Rectal smooth muscle tissue (tissue), 1 donor: ENCODE data around the gene IL23A.
"Not testable (repeated sequence)": the region's sequence is repeated elsewhere in the genome, so short reads cannot be mapped to it uniquely, and the experiment has no call there.

Source experiments
- H3K27ac ChIP-seq: one replicate; pipeline ENCODE4 v1.7.0; 2013; ENCODE audit warnings: low read depth, low read length, inconsistent platforms
- H3K27me3 ChIP-seq: one replicate; pipeline ENCODE4 v1.7.0; 2013; ENCODE audit warnings: low read length; ENCODE audit not compliant: control insufficient read depth, insufficient read depth
- H3K36me3 ChIP-seq: one replicate; pipeline ENCODE4 v1.7.0; 2013; ENCODE audit warnings: low read length; ENCODE audit not compliant: control insufficient read depth, insufficient read depth
- H3K4me1 ChIP-seq: one replicate; pipeline ENCODE4 v1.7.0; 2013; ENCODE audit warnings: low read length; ENCODE audit not compliant: control insufficient read depth, insufficient read depth
- H3K4me3 ChIP-seq: one replicate; pipeline ENCODE4 v1.7.0; 2013; ENCODE audit warnings: low read length
- H3K9ac ChIP-seq: one replicate; pipeline ENCODE4 v1.7.0; 2013; ENCODE audit warnings: low read length

IL23A gene

DNA sequence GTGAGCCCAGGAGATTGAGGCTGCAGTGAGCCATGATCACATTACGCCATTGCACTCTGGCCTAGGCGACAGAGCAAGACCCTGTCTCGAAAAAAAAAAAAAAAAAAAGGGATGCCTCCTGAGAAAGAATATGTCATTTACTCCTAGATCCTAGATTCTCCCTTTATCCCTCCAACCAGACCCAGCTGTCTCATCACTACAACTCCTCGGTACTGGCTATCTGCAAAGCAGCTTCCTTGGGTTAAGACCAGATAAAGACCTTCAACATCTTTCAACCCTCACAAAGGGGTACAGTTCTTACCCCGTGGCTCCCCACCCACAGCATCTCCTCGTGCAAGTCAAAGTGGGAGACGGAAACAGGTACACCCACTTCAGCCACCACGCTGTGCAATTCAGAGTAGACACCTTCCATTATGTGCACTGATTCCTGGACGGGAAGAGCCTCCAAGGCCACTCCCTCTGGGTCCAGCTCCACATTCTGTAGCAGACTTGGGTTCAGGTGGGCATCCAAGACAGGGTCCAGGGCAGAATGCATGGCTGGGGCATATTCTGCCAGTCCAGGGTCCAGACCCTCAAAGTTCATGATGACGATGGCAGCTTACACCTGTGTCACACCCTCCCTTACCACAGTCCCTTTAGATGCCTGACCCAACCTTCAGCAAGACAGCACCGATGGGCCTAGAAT lies 6.0 kb upstream of the IL23A start:
- peaks cover 4% of the 10 kb centered on the region for H3K4me1 ChIP-seq
- peak overlapping the region; percentile 86 for H3K27ac ChIP-seq
- H3K36me3 ChIP-seq: peaks cover 7% of the 10 kb centered on the region
- no peaks in the 10 kb centered on the region for H3K27me3 ChIP-seq
- H3K4me3 ChIP-seq: peak overlapping the region; percentile 75
- H3K9ac ChIP-seq: no peak overlapping the region

DNA sequence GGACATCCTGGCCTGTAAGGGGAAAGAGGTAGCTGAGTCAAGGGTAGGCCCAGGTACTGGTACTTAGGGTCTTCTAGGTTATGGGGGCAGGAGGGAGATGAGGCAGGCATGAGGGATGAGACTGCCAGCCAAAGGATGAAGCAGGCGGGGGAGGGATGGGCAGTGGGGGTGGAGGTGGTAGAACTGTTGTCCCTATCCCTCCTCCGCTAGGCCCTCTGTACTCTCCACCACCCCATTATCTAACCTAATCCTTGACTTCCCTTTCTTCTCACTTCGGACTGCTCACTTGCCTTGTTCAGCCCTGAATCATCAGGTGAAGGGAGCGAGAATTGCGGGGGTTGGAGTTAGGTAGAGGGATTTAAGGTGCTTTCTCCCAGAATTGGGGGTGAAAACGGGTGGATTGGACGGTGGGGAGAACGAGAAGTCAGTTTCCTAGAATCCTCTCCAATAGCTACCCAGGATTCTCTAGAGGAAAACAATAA lies 5.4 kb upstream of the IL23A start:
- Histone ChIP-seq H3K36me3 (peaks cover under 1% of the 10 kb centered on the region), H3K27me3 (no peaks in the 10 kb centered on the region), H3K9ac (peak overlapping the region; percentile 77), H3K27ac (peak overlapping the region; percentile 86), H3K4me3 (peak overlapping the region; percentile 75), H3K4me1 (peaks cover 4% of the 10 kb centered on the region)

DNA sequence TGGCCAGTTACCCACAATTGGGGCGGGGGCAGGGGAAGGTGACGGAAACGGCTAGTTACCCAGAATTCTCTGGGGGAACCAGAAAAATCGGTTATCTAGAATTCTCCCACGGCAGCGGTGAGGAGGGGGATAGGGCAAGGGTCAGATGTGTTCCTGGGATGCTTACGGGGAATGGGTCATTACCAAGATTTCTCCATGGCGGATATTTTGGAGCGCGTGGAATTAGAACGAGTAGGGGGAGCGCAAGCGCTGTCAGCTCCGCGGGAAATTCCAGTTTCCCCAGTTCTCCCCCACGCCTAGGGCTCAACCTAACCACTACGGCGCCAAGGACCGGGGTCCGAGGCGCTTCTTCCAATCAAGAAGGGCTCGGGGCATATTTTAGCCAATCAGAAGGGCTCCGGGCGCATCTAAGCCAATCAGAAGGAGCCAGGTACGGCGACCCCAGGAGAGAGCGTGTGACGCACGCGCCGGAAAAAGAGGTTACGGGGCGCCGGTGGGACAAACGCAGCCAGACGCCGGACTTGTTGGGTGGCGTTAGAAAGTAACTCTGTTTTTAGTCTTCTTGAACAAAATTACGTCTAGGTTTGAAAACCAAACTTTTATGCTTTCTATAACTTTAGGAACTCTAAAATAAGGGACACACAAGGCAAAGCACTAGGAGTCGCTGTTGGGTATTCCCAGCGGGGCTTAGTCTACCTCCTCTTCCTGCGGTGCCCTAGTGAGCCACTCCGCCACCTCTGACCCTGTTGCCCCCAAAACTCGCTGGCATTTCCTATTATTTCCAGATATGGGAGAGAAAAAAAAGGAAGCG lies 4.8 kb upstream of the IL23A start, which contains the start of gene PAN2:
PAN2 (minus strand) TSS at position 322 of the 811 bp plus-strand sequence. CDS start 906 bp downstream, outside the sequence.
- H3K27ac ChIP-seq: peak within 1 kb of the TSS; percentile 86

DNA sequence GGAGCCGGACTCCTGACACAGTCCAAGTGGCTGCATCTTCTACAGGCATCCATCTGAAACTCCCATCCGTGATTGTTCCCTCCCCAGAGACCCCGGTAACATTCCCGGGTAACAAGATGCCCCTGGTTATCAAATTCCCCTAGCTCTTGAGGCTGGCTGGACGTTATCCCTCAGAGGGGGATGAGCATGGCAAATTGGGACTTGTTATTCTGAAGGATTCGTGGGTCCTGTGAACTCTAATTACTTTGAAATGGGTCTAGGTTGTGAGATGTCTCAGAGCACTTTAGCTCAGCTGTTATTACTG lies 4.2 kb upstream of the IL23A start:
- Histone ChIP-seq H3K27ac (peak overlapping the region; percentile 86), H3K4me1 (peaks cover 4% of the 10 kb centered on the region), H3K36me3 (no peaks in the 10 kb centered on the region), H3K27me3 (no peaks in the 10 kb centered on the region), H3K9ac (peak overlapping the region; percentile 35), H3K4me3 (peak overlapping the region; percentile 75)

More for the DNA sequence above, 4.8 kb upstream of the IL23A start, which contains the start of gene PAN2:
- Histone ChIP-seq H3K27me3 (no peaks in the 10 kb centered on the region), H3K9ac (peak within 1 kb of the TSS; percentile 77), H3K4me1 (peaks cover 4% of the 10 kb centered on the region), H3K4me3 (peak within 1 kb of the TSS; percentile 75), H3K36me3 (no peaks in the 10 kb centered on the region)

DNA sequence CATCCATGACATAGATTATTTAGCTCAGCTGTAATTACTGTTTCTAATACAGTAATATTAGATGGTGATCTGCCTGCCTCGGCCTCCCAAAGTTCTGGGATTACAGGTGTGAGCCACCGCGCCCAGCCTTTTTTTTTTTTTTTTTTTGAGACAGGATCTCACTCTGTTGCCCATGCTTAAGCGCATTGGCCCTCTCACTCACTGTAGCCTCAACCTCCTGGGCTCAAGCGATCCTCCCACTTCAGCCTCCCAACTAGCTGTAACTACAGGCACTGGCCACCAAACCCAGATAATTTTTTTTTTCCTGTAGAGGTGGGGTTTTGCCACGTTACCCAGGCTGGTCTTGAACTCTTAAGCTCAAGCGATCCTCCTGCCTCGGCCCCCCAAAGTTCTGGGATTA lies 3.2 kb upstream of the IL23A start:
- H3K4me3 ChIP-seq, H3K4me1 ChIP-seq, H3K36me3 ChIP-seq, H3K27me3 ChIP-seq, H3K9ac ChIP-seq, H3K27ac ChIP-seq: not testable (repeated sequence)

DNA sequence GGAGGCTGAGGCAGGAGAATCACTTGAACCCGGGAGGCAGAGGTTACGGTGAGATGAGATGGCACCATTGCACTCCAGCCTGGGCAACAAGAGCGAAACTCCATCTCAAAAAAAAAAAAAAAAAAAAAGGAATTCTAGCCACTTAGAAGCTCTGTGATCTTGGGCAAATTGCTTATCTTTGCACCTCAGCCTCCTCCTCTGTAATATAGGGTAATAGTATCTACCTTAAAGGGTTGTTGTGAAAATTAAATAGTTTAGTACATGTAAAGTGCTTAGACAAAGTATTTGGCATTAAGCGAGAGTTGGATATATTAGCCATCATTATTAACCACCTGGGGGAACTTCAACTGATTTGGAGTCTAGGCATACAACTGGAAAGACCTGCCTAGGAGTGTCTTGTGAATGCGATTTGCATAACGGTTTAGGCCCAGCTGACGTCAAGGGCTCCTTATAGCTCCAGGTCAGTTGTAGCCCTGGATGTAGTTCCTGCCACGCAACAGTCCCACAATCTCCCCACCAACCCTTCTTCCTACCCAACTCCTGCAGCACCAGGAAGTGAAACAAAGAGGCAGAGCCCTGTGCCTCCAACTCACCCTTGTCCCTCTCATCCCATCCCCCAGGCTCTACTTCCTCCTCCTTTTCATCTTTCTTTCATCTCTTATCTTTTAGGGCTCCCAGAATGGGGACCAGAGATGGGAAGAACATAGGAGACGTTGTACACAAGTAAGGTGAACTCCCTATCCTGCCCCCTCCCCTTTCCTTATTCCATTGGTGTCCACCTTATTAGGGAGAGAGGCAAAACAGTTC lies 2.1 kb upstream of the IL23A start:
- H3K27ac ChIP-seq: no peak overlapping the region
- no peaks in the 10 kb centered on the region for H3K36me3 ChIP-seq
- peaks cover 4% of the 10 kb centered on the region for H3K4me1 ChIP-seq
- no peak overlapping the region for H3K4me3 ChIP-seq
- no peak overlapping the region for H3K9ac ChIP-seq
- no peaks in the 10 kb centered on the region for H3K27me3 ChIP-seq

DNA sequence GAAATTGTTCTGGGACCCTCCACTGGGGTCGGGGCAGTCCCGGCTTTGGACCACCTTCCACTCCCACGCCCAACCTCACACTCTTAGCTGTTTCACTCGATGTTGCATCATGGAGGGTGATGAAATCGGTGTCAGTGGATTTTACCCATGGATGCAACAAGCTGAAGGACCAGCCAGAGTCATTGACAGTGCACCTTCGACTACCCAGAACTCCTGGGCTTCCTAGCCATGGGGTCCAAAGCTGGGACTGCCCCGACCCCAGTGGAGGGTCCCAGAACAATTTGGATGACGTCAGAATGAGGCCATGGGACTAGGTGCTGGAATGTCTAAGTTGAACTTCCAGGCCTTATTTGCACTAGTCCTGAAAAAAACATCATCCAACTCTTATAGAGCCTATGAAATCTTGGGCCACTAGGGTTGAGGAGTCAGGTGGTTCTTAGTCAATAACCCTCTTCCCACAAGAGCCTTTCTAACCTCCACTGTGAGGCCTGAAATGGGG lies 882 bp upstream of the IL23A start:
- Histone ChIP-seq H3K9ac (no peak overlapping the region), H3K27ac (no peak overlapping the region)

DNA sequence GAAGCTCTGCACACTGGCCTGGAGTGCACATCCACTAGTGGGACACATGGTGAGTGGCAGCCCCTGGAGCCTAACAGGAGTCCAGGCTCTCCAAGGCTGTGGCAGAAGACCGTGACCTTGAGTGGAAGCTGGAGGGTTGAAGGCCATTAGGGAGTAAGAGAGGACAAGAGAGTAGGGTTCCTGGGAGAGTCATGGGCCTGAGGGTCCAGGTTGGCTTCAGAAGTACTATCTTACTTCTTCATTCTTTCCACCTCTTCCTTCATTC lies 406 bp downstream of the IL23A start:
- Histone ChIP-seq H3K27me3 (no peaks in the 10 kb centered on the region), H3K4me1 (no peaks in the 10 kb centered on the region), H3K9ac (no peak overlapping the region), H3K36me3 (peaks cover 15% of the 10 kb centered on the region), H3K4me3 (no peak overlapping the region), H3K27ac (no peak overlapping the region)

More for the DNA sequence above, 882 bp upstream of the IL23A start:
- Histone ChIP-seq H3K4me3 (no peak overlapping the region), H3K27me3 (no peaks in the 10 kb centered on the region), H3K4me1 (peaks cover 4% of the 10 kb centered on the region), H3K36me3 (peaks cover 4% of the 10 kb centered on the region)

DNA sequence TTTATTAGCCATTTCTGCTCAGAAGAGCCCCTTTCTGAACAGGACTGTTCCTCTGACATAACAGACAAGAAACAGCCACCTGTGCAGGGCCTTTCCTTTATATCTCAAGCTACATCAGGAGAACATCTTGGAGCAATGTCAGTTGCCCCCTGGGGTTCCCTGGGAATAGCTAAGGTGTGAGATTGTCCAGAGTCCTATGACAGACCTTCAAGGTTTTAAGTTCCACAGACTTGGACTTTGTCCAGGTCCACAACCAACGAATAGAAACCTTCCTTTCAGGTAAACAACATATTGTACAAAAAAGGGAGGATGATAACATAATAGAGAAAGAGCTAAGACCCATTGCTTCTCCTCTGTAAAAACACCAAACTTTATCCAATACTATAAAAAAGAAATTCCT lies 2.9 kb downstream of the IL23A start:
- Histone ChIP-seq H3K27me3 (no peaks in the 10 kb centered on the region), H3K27ac (no peak overlapping the region), H3K9ac (no peak overlapping the region), H3K4me1 (no peaks in the 10 kb centered on the region), H3K4me3 (no peak overlapping the region), H3K36me3 (peaks cover 24% of the 10 kb centered on the region)

DNA sequence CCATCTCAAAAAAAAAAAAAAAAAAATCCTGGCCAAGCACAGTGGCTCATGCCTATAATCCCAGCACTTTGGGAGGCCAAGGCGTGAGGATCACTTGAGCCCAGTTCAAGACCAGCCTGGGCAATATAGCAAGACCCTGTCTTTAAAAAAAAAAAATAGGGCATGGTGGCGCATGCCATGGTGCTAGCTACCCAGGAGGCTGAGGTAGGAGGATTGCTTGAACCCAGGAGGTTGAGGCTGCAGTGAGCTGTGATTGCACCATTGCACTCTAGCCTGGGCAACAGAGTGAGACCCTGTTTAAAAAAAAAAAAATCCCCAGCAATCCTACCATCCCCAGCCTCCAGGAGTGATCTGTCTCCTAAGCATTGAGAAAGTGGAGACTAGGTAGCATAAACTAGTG lies 3.6 kb downstream of the IL23A start:
- H3K4me3 ChIP-seq, H3K27me3 ChIP-seq, H3K27ac ChIP-seq, H3K9ac ChIP-seq, H3K4me1 ChIP-seq: not testable (repeated sequence)
- peaks cover 27% of the 10 kb centered on the region for H3K36me3 ChIP-seq

DNA sequence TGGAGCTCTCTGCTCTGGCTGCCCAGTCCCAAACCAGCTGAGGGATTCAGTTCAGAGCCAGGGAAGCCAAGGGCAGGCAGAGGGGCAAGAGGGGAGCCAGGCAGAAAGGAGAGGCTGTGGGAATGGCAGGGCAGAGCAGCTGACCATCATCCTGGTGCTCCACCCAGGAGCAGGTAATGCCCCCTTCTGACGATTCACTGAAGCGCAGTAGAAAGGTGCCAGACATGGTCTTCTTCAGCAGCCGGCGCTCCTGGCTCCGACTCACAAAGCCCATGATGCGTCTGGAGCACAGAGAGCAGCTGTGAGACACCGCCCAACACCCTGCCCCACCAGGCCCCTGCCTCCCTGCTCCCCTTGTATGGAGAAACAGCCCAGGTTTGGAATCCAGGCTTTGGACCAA lies 8.0 kb downstream of the IL23A start:
- no peaks in the 10 kb centered on the region for H3K4me1 ChIP-seq
- H3K4me3 ChIP-seq: no peak overlapping the region
- H3K27ac ChIP-seq: no peak overlapping the region
- H3K36me3 ChIP-seq: peaks cover 56% of the 10 kb centered on the region
- no peak overlapping the region for H3K9ac ChIP-seq
- H3K27me3 ChIP-seq: no peaks in the 10 kb centered on the region

DNA sequence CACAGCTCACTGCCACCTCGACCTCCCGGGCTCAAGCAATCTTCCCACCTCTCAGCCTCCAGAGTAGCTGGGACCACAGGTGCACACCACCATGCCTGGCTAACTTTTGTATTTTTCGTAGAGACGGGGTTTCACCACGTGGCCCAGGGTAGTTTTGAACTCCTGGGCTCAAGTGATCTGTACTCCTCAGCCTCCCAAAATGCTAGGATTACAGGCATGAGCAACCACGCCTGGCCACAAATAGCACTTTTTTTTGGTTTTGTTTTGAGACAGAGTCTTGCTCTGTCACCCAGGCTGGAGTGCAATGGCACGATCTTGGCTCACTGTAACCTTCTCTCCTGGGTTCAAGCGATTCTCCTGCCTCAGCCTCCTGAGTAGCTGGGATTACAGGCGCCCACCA lies 8.6 kb downstream of the IL23A start:
- H3K27ac ChIP-seq, H3K4me1 ChIP-seq, H3K9ac ChIP-seq, H3K4me3 ChIP-seq, H3K27me3 ChIP-seq: not testable (repeated sequence)
- peaks cover 56% of the 10 kb centered on the region for H3K36me3 ChIP-seq
